ENCODE data around the gene OTOP3. TPM values are rescaled to one million over a fixed set of nuclear protein-coding genes. Genes with fewer than 3 reads are reported as not detected.

Gene OTOP3
- total and polyA plus RNA-seq, 2 of the 4 experiments (the other 2 are of a cell fraction): not detected

- Histone ChIP-seq H3K4me1 (ENCODE audit: control insufficient read depth, insufficient read depth, low read length) (no peaks in the 10 kb centered on the region), H2AFZ (replicated peaks; ENCODE audit: low read length, poor library complexity) (no peak overlapping the region), H3K9me3 (ENCODE audit: control insufficient read depth, insufficient read depth, low read length) (no peaks in the 10 kb centered on the region), H4K8ac (ENCODE audit: low read depth in 2 of 2, low read length in 2 of 2) (no peak overlapping the region), H4K20me1 (ENCODE audit: insufficient read depth, low read length) (no peaks in the 10 kb centered on the region), H2BK5ac (ENCODE audit: low read depth, low read length, poor library complexity, severe bottlenecking) (no peak overlapping the region), H3K79me1 (ENCODE audit: low read depth in 1 of 2, low read length in 2 of 2) (no peaks in the 10 kb centered on the region), H3K18ac (ENCODE audit: low read depth, low read length) (no peak overlapping the region), H3K56ac (ENCODE audit: extremely low read depth, insufficient read depth, low read length) (no peak overlapping the region), H3K4me2 (ENCODE audit: low read depth, low read length) (no peak overlapping the region), H4K5ac (ENCODE audit: low read depth, low read length) (no peak overlapping the region), H4K91ac (ENCODE audit: insufficient read depth, low read depth, low read length) (no peak overlapping the region), H3K9me1 (ENCODE audit: insufficient read depth, low read length) (no peaks in the 10 kb centered on the region), H3K4ac (ENCODE audit: low read depth, low read length) (no peak overlapping the region), H2BK20ac (ENCODE audit: low read depth, low read length) (no peak overlapping the region), H2AK5ac (ENCODE audit: low read depth, low read length) (no peak overlapping the region), H3K36me3 (ENCODE audit: control insufficient read depth, insufficient read depth, low read length) (no peaks in the 10 kb centered on the region), H3K4me3 (ENCODE audit: insufficient read depth, low read depth, low read length) (no peak overlapping the region), H3K27ac (ENCODE audit: insufficient read depth, low read length) (no peak overlapping the region), H2AK9ac (replicated peaks; ENCODE audit: low read depth, low read length, poor library complexity) (no peak overlapping the region), H3K14ac (replicated peaks; ENCODE audit: low read depth, low read length) (no peak overlapping the region), H2BK15ac (ENCODE audit: low read depth, low read length) (no peak overlapping the region), H2BK120ac (ENCODE audit: low read depth, low read length) (no peak overlapping the region), H3K9ac (ENCODE audit: low read depth, low read length) (no peak overlapping the region), H3K23ac (ENCODE audit: low read depth, low read length) (no peak overlapping the region), H3K27me3 (ENCODE audit: control insufficient read depth, insufficient read depth, low read length) (peaks cover 31% of the 10 kb centered on the region)
- no peak for TF ChIP-seq RCOR1 (IDR thresholded peaks at IDR 0.05; ENCODE audit: insufficient replicate concordance, low read length)
- no peak for TF ChIP-seq SMC3 (IDR thresholded peaks at IDR 0.05; ENCODE audit: low read depth, low read length)
- TF ChIP-seq CTCF (conservative IDR thresholded peaks at IDR 0.05; ENCODE audit: low read depth, low read length): no peak
- TF ChIP-seq RFX5 (IDR thresholded peaks at IDR 0.05; ENCODE audit: low read depth, low read length): no peak
- no peak for TF ChIP-seq USF2 (IDR thresholded peaks at IDR 0.05; ENCODE audit: low read depth, low read length)
- no peak for TF ChIP-seq NFE2L2 (IDR thresholded peaks at IDR 0.05; ENCODE audit: low read depth, low read length)
- TF ChIP-seq FOS (IDR thresholded peaks at IDR 0.05; ENCODE audit: low read depth, low read length): no peak
- no peak for TF ChIP-seq CEBPB (IDR thresholded peaks at IDR 0.05; ENCODE audit: low read depth, low read length)
- no peak for TF ChIP-seq MXI1 (IDR thresholded peaks at IDR 0.05; ENCODE audit: borderline replicate concordance, low read depth, low read length)
- TF ChIP-seq CHD1 (IDR thresholded peaks at IDR 0.05; ENCODE audit: low read depth, low read length): no peak
- no peak for TF ChIP-seq MAFK (IDR thresholded peaks at IDR 0.05; ENCODE audit: low read depth, low read length)
- no peak for TF ChIP-seq MAZ (IDR thresholded peaks at IDR 0.05; ENCODE audit: borderline replicate concordance, low read depth, low read length)
- no peak for TF ChIP-seq POLR2A (IDR thresholded peaks at IDR 0.05; ENCODE audit: low read depth, low read length)
- TF ChIP-seq RAD21 (IDR thresholded peaks at IDR 0.05; ENCODE audit: low read length): no peak
- no peak for TF ChIP-seq BHLHE40 (IDR thresholded peaks at IDR 0.05; ENCODE audit: low read depth, low read length)
- TF ChIP-seq ELK1 (IDR thresholded peaks at IDR 0.05; ENCODE audit: borderline replicate concordance, low read depth, low read length): no peak
- intact Hi-C loops (cut with micrococcal nuclease) (no loop called here), dilution Hi-C loops (cut with HindIII; ENCODE audit: low sequenced_read_pairs, unreplicated experiment) (no loop called here), in situ Hi-C loops (cut with MboI; ENCODE audit: low sequenced_read_pairs) (no loop called here)
- CTCF ChIA-PET: no interaction called here
- no peak for ATAC-seq (ENCODE audit: low read depth)
- no peak for DNase-seq
- POLR2A ChIA-PET (ENCODE audit: unreplicated experiment): no interaction called here
- no TSS peak for BruUV-seq (replicated peaks)
- WGBS, 2 experiments (ENCODE audit: extremely low coverage in 2 of 2, insufficient read length in 1 of 2): no CpG with 5 or more reads among the region's 7 CpGs
Observed at GRCh38 chr17:74904687-74905409, 30.9 kb upstream of the OTOP3 start.
